Mammary epithelial cell (primary cell): Measurements from ENCODE around the gene NTM.

Experiments
- EZH2 ChIP-seq: IDR thresholded peaks from 2 replicates; pipeline ENCODE4 v1.6.1; 2012; ENCODE audit warnings: low read length, inconsistent platforms, borderline replicate concordance
- TF ChIP-seq, protein P1 (sequence below), 2 donors: IDR thresholded peaks in 1 of 2; conservative IDR thresholded peaks in 1 of 2; 2 replicates each; pipeline ENCODE4 v1.5.1; 2011 to 2012; ENCODE audit warnings: inconsistent platforms in 2 of 2, low read length in 2 of 2, mild to moderate bottlenecking in 2 of 2, control low read depth in 1 of 2, low read depth in 1 of 2; ENCODE audit not compliant: insufficient read depth in 1 of 2; ENCODE audit errors: extremely low read depth in 1 of 2

DNA sequence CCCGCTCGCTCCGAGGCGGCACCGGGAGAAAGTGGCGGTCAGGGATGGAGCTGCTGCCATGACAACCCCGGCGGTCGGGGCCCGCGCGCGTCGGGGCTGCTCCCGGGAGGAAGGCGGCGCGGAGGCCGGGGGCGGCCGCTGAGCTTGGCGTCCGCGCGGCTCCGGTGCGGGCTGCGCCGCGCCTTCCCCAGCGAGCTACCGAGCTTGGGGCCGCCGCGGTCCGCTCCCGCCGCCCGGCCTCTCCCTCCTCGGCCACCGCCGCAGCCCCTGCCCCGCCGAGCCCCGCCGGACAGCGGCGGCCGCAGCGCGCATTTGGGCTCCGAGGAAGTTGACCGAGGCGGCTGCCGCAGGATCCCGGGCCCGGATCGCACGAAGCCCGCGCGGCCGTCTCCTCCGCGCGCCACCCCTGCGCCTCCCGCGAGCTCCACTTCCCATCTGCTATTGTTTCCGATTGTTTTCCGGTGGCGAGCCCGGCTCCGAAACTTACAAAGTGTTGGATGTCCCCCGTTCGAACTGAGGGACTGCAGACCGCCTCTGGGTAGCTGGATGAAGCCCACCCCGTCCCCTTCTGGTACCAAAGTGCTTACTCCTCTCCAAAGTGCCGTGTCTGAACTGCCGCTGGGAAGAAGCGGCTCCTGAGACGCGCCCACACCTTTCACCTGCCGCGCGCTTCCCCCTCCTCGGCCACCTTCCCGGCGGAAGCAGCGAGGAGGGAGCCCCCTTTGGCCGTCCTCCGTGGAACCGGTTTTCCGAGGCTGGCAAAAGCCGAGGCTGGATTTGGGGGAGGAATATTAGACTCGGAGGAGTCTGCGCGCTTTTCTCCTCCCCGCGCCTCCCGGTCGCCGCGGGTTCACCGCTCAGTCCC is 540.3 kb downstream of the NTM start:
- TF ChIP-seq, protein P1, sequence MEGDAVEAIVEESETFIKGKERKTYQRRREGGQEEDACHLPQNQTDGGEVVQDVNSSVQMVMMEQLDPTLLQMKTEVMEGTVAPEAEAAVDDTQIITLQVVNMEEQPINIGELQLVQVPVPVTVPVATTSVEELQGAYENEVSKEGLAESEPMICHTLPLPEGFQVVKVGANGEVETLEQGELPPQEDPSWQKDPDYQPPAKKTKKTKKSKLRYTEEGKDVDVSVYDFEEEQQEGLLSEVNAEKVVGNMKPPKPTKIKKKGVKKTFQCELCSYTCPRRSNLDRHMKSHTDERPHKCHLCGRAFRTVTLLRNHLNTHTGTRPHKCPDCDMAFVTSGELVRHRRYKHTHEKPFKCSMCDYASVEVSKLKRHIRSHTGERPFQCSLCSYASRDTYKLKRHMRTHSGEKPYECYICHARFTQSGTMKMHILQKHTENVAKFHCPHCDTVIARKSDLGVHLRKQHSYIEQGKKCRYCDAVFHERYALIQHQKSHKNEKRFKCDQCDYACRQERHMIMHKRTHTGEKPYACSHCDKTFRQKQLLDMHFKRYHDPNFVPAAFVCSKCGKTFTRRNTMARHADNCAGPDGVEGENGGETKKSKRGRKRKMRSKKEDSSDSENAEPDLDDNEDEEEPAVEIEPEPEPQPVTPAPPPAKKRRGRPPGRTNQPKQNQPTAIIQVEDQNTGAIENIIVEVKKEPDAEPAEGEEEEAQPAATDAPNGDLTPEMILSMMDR (conservative IDR thresholded peaks at IDR 0.05 in 1 of 2, IDR thresholded peaks at IDR 0.05 in 1 of 2; ENCODE audit: extremely low read depth in 1 of 2, insufficient read depth in 1 of 2, low read depth in 1 of 2, low read length in 2 of 2) = no peak
- no peak for TF ChIP-seq EZH2
